SK-N-SH (cell line): ENCODE data around the gene ECM1. TPM values are rescaled to one million over a fixed set of nuclear protein-coding genes. Genes with fewer than 3 reads are reported as not detected.

Source experiments
- CTCF ChIA-PET: fragments of 300-600, 350-600 bp; formaldehyde crosslinking; extraction: SDS; loops from one replicate; lab custom pipeline; 2021; lab: Yijun Ruan, JAX
- POLR2A ChIA-PET: fragments of 350-600 bp; sonication (Branson Sonifier 250); formaldehyde crosslinking; extraction: SDS; loops from one replicate; lab custom pipeline; 2020; ENCODE audit warnings: antibody characterized with exemption, inconsistent platforms; lab: Yijun Ruan, JAX
- DNase-seq: peaks from one replicate; pipeline ENCODE4 v3.0.0; 2012
- H2AFZ ChIP-seq: fragments of 200-600 bp; sonication (generic); 2 replicates; pipeline ENCODE4 v1.8.1; 2016; ENCODE audit warnings: antibody characterized with exemption, mild to moderate bottlenecking, low read depth
- H3F3A ChIP-seq: fragments of 200-600 bp; sonication (generic); replicated peaks from 2 replicates; pipeline ENCODE3; 2016; ENCODE audit warnings: antibody characterized with exemption, mild to moderate bottlenecking; ENCODE audit not compliant: insufficient read depth
- H3K27ac ChIP-seq, 2 experiments: fragments of 200-500 bp in 1 of 2; fragments of 200-600 bp in 1 of 2; sonication (Bioruptor generic) in 1 of 2; sonication (generic), shearing (Covaris generic) in 1 of 2; 2 replicates each; pipeline versions ENCODE4 v1.5.1 to v1.6.1; 2014 to 2016; ENCODE audit warnings: low read depth in 2 of 2, inconsistent platforms in 1 of 2, low read length in 1 of 2, mild to moderate bottlenecking in 1 of 2, mixed read lengths in 1 of 2
- H3K27me3 ChIP-seq: fragments of 200-600 bp; sonication (generic), shearing (Covaris generic); 2 replicates; pipeline ENCODE4 v1.6.1; 2016; ENCODE audit warnings: mixed run types; ENCODE audit not compliant: insufficient read depth
- H3K36me3 ChIP-seq, 2 experiments: fragments of 200-500 bp in 1 of 2; fragments of 200-600 bp in 1 of 2; sonication (Bioruptor generic) in 1 of 2; sonication (generic) in 1 of 2; replicated peaks in 1 of 2; 2 replicates each; pipeline versions ENCODE3 to v1.5.1; 2014 to 2016; ENCODE audit warnings: low read length in 1 of 2, mild to moderate bottlenecking in 1 of 2; ENCODE audit not compliant: insufficient read depth in 2 of 2, control insufficient read depth in 1 of 2
- H3K4me1 ChIP-seq, 2 experiments: fragments of 200-500 bp in 1 of 2; fragments of 200-600 bp in 1 of 2; sonication (Bioruptor generic) in 1 of 2; sonication (generic), shearing (Covaris generic) in 1 of 2; 2 replicates each; pipeline versions ENCODE4 v1.5.1 to v1.6.1; 2014 to 2016; ENCODE audit warnings: low read depth in 1 of 2, low read length in 1 of 2, mixed run types in 1 of 2; ENCODE audit not compliant: insufficient read depth in 2 of 2, control insufficient read depth in 1 of 2
- H3K4me2 ChIP-seq: fragments of 200-600 bp; sonication (generic), shearing (Covaris generic); 2 replicates; pipeline ENCODE4 v1.6.1; 2017; ENCODE audit warnings: mixed run types
- H3K4me3 ChIP-seq, 2 experiments: fragments of 200-500 bp in 1 of 2; fragments of 200-600 bp in 1 of 2; sonication (Bioruptor generic) in 1 of 2; sonication (generic), shearing (Covaris generic) in 1 of 2; 2 replicates each; pipeline versions ENCODE4 v1.5.1 to v1.8.1; 2014 to 2016; ENCODE audit warnings: low read depth in 2 of 2, inconsistent platforms in 1 of 2, low read length in 1 of 2, mild to moderate bottlenecking in 1 of 2, mixed read lengths in 1 of 2, moderate library complexity in 1 of 2
- H3K79me2 ChIP-seq: fragments of 200-600 bp; sonication (generic); 2 replicates; pipeline ENCODE4 v1.8.1; 2017; ENCODE audit warnings: mild to moderate bottlenecking; ENCODE audit not compliant: insufficient read depth
- H3K9ac ChIP-seq: fragments of 200-600 bp; sonication (generic); 2 replicates; pipeline ENCODE4 v1.6.1; 2017; ENCODE audit warnings: mixed run types
- H3K9me2 ChIP-seq: fragments of 200-600 bp; sonication (generic); 2 replicates; pipeline ENCODE4 v1.6.1; 2017; ENCODE audit warnings: mixed run types
- H3K9me3 ChIP-seq: fragments of 200-600 bp; sonication (generic); 2 replicates; pipeline ENCODE4 v1.6.1; 2017; ENCODE audit warnings: mixed run types, mild to moderate bottlenecking, moderate library complexity
- H4K20me1 ChIP-seq: fragments of 200-600 bp; sonication (generic); 2 replicates; pipeline ENCODE4 v1.6.1; 2017; ENCODE audit warnings: mild to moderate bottlenecking, mixed run types; ENCODE audit not compliant: insufficient read depth
- CTCF ChIP-seq: fragments of 200-600 bp; sonication (generic); IDR thresholded peaks from 2 replicates; pipeline ENCODE4 v1.6.1; 2017; ENCODE audit warnings: antibody characterized with exemption, mild to moderate bottlenecking, moderate library complexity
- ELF1 ChIP-seq: IDR thresholded peaks from 2 replicates; pipeline ENCODE4 v1.4.0; 2012
- EZH2phosphoT487 ChIP-seq: fragments of 200-600 bp; sonication (generic); IDR thresholded peaks from 2 replicates; pipeline ENCODE4 v1.6.1; 2017; ENCODE audit warnings: low read depth, mixed run types, mild to moderate bottlenecking, antibody characterized with exemption, moderate library complexity, borderline replicate concordance
- REST ChIP-seq: IDR thresholded peaks from 2 replicates; pipeline ENCODE4 v1.6.1; 2012; ENCODE audit warnings: mild to moderate bottlenecking, low read depth, low read length, moderate library complexity
- SMC3 ChIP-seq: IDR thresholded peaks from 2 replicates; pipeline ENCODE4 v1.6.1; 2012; ENCODE audit warnings: low read depth, low read length, improper control_type of control experiment
- WGBS: methylation state at CpG from one replicate; pipeline ENCODE4 v1.1.6; 2017; ENCODE audit warnings: low lambda C conversion rate; 5-methylcytosine and 5-hydroxymethylcytosine counted together
- polyA plus RNA-seq, 3 experiments: library from polyadenylated mRNA; depleted of rRNA; stranded (reverse); fragments of >200 nt; gene quantifications; 2 replicates each; pipeline ENCODE4 v1.2.3, GENCODE V29; 2012

Gene ECM1
- polyA plus RNA-seq, 1 of the 3 experiments (the other 2 are of a cell fraction): 32.3 TPM

GRCh38 chr1:150557813-150558212 is 49.9 kb downstream of the ECM1 start:
- DNase-seq: no peak
- WGBS: 91% methylated on average over 13 of the region's 15 CpGs

More at GRCh38 chr1:150557813-150558212, 49.9 kb downstream of the ECM1 start:
- POLR2A ChIA-PET: no interaction called here
- Histone ChIP-seq H3K9me3 (no peaks in the 10 kb centered on the region), H3K79me2 (peaks cover 37% of the 10 kb centered on the region), H2AFZ (no peak overlapping the region), H4K20me1 (peaks cover 6% of the 10 kb centered on the region; the same call in 1 of the 2 replicates), H3K9ac (no peak overlapping the region), H3K27me3 (no peaks in the 10 kb centered on the region), H3K4me2 (no peak overlapping the region), H3F3A (peaks cover 15% of the 10 kb centered on the region), H3K4me1 (peaks cover 18 to 24% of the 10 kb centered on the region in 2 experiments), H3K9me2 (no peaks in the 10 kb centered on the region), H3K27ac (no peak overlapping the region), H3K4me3 (no peak overlapping the region), H3K36me3 (no peaks in the 10 kb centered on the region)
- no peak for TF ChIP-seq ELF1
- no peak for TF ChIP-seq CTCF
- no peak for TF ChIP-seq EZH2phosphoT487
- no peak for TF ChIP-seq SMC3
- no peak for TF ChIP-seq REST
- CTCF ChIA-PET: interaction anchor here (1.1 to 5.2 kb wide), 4 partner anchors 10 to 255 kb away, joined by 3 to 58 read pairs (median 12); partner anchors contain the start of gene FALEC
